ENCODE measurements around the gene OR4B1.
"Not testable (repeated sequence)": the region's sequence is repeated elsewhere in the genome, so short reads cannot be mapped to it uniquely, and the experiment has no call there.

OR4B1 gene

GRCh38 chr11:48182860-48183526 is 33.6 kb upstream of the OR4B1 start:
- Histone ChIP-seq H3K9ac (ENCODE audit: low read depth in 1 of 2, low read length in 2 of 2) (no peak overlapping the region), H3K4me3 (ENCODE audit: low read depth in 1 of 2, low read length in 2 of 2) (no peak overlapping the region), H3K27me3 (ENCODE audit: control insufficient read depth in 1 of 2, insufficient read depth in 2 of 2, low read length in 2 of 2) (no peaks in the 10 kb centered on the region), H3K36me3 (ENCODE audit: control insufficient read depth in 1 of 2, insufficient read depth in 2 of 2, low read length in 2 of 2) (no peaks in the 10 kb centered on the region), H3K9me3 (ENCODE audit: control insufficient read depth in 1 of 2, low read length in 2 of 2) (no peaks in the 10 kb centered on the region), H3K4me1 (ENCODE audit: control insufficient read depth in 1 of 2, insufficient read depth in 2 of 2, low read length in 2 of 2) (no peaks in the 10 kb centered on the region), H3K27ac (ENCODE audit: low read depth, low read length) (no peak overlapping the region)

- no peaks in the 10 kb centered on the region for H3K4me1 ChIP-seq (ENCODE audit: control insufficient read depth in 1 of 2, insufficient read depth in 2 of 2, low read length in 2 of 2)
- no peaks in the 10 kb centered on the region for H3K36me3 ChIP-seq (ENCODE audit: control insufficient read depth in 1 of 2, insufficient read depth in 2 of 2, low read length in 2 of 2)
- no peak overlapping the region for H3K9ac ChIP-seq (ENCODE audit: low read depth in 1 of 2, low read length in 2 of 2)
- no peaks in the 10 kb centered on the region for H3K9me3 ChIP-seq (ENCODE audit: control insufficient read depth in 1 of 2, low read length in 2 of 2)
- no peak overlapping the region for H3K4me3 ChIP-seq (ENCODE audit: low read depth in 1 of 2, low read length in 2 of 2)
- no peaks in the 10 kb centered on the region for H3K27me3 ChIP-seq (ENCODE audit: control insufficient read depth in 1 of 2, insufficient read depth in 2 of 2, low read length in 2 of 2)
- H3K27ac ChIP-seq (ENCODE audit: low read depth, low read length): no peak overlapping the region
Measured at GRCh38 chr11:48184452-48184851, 32.2 kb upstream of the OR4B1 start.

- H3K4me3 ChIP-seq (ENCODE audit: low read depth in 1 of 2, low read length in 2 of 2); H3K27me3 ChIP-seq (ENCODE audit: control insufficient read depth in 1 of 2, insufficient read depth in 2 of 2, low read length in 2 of 2); H3K27ac ChIP-seq (ENCODE audit: low read depth, low read length); H3K9me3 ChIP-seq (ENCODE audit: control insufficient read depth in 1 of 2, low read length in 2 of 2); H3K4me1 ChIP-seq (ENCODE audit: control insufficient read depth in 1 of 2, insufficient read depth in 2 of 2, low read length in 2 of 2); H3K9ac ChIP-seq (ENCODE audit: low read depth in 1 of 2, low read length in 2 of 2); H3K36me3 ChIP-seq (ENCODE audit: control insufficient read depth in 1 of 2, insufficient read depth in 2 of 2, low read length in 2 of 2): not testable (repeated sequence)
Measured at GRCh38 chr11:48190906-48191654, 25.5 kb upstream of the OR4B1 start.

GRCh38 chr11:48193876-48194275 is 22.7 kb upstream of the OR4B1 start:
- no peaks in the 10 kb centered on the region for H3K27me3 ChIP-seq (ENCODE audit: control insufficient read depth in 1 of 2, insufficient read depth in 2 of 2, low read length in 2 of 2)
- no peak overlapping the region for H3K9ac ChIP-seq (ENCODE audit: low read depth in 1 of 2, low read length in 2 of 2)

GRCh38 chr11:48207881-48208280 is 8.7 kb upstream of the OR4B1 start:
- no peak overlapping the region for H3K27ac ChIP-seq (ENCODE audit: low read depth, low read length)
- H3K27me3 ChIP-seq (ENCODE audit: control insufficient read depth in 1 of 2, insufficient read depth in 2 of 2, low read length in 2 of 2): no peaks in the 10 kb centered on the region
- no peaks in the 10 kb centered on the region for H3K9me3 ChIP-seq (ENCODE audit: control insufficient read depth in 1 of 2, low read length in 2 of 2)
- H3K36me3 ChIP-seq (ENCODE audit: control insufficient read depth in 1 of 2, insufficient read depth in 2 of 2, low read length in 2 of 2): no peaks in the 10 kb centered on the region
- H3K4me1 ChIP-seq (ENCODE audit: control insufficient read depth in 1 of 2, insufficient read depth in 2 of 2, low read length in 2 of 2): no peaks in the 10 kb centered on the region
- H3K9ac ChIP-seq (ENCODE audit: low read depth in 1 of 2, low read length in 2 of 2): no peak overlapping the region
- H3K4me3 ChIP-seq (ENCODE audit: low read depth in 1 of 2, low read length in 2 of 2): no peak overlapping the region

More at GRCh38 chr11:48193876-48194275, 22.7 kb upstream of the OR4B1 start:
- peaks cover 5 to 13% of the 10 kb centered on the region in 2 donors for H3K9me3 ChIP-seq (ENCODE audit: control insufficient read depth in 1 of 2, low read length in 2 of 2)
- H3K27ac ChIP-seq (ENCODE audit: low read depth, low read length): no peak overlapping the region
- H3K4me1 ChIP-seq (ENCODE audit: control insufficient read depth in 1 of 2, insufficient read depth in 2 of 2, low read length in 2 of 2): no peaks in the 10 kb centered on the region
- H3K4me3 ChIP-seq (ENCODE audit: low read depth in 1 of 2, low read length in 2 of 2): no peak overlapping the region
- H3K36me3 ChIP-seq (ENCODE audit: control insufficient read depth in 1 of 2, insufficient read depth in 2 of 2, low read length in 2 of 2): no peaks in the 10 kb centered on the region

GRCh38 chr11:48210052-48210451 is 6.6 kb upstream of the OR4B1 start:
- H3K4me3 ChIP-seq (ENCODE audit: low read depth in 1 of 2, low read length in 2 of 2): no peak overlapping the region
- no peaks in the 10 kb centered on the region for H3K27me3 ChIP-seq (ENCODE audit: control insufficient read depth in 1 of 2, insufficient read depth in 2 of 2, low read length in 2 of 2)
- H3K9me3 ChIP-seq (ENCODE audit: control insufficient read depth in 1 of 2, low read length in 2 of 2): no peaks in the 10 kb centered on the region
- no peak overlapping the region for H3K9ac ChIP-seq (ENCODE audit: low read depth in 1 of 2, low read length in 2 of 2)
- no peak overlapping the region for H3K27ac ChIP-seq (ENCODE audit: low read depth, low read length)
- H3K4me1 ChIP-seq (ENCODE audit: control insufficient read depth in 1 of 2, insufficient read depth in 2 of 2, low read length in 2 of 2): no peaks in the 10 kb centered on the region
- H3K36me3 ChIP-seq (ENCODE audit: control insufficient read depth in 1 of 2, insufficient read depth in 2 of 2, low read length in 2 of 2): no peaks in the 10 kb centered on the region

- H3K9ac ChIP-seq (ENCODE audit: low read depth in 1 of 2, low read length in 2 of 2): no peak overlapping the region
- H3K27me3 ChIP-seq (ENCODE audit: control insufficient read depth in 1 of 2, insufficient read depth in 2 of 2, low read length in 2 of 2): no peaks in the 10 kb centered on the region
- H3K4me1 ChIP-seq (ENCODE audit: control insufficient read depth in 1 of 2, insufficient read depth in 2 of 2, low read length in 2 of 2): no peaks in the 10 kb centered on the region
- no peak overlapping the region for H3K4me3 ChIP-seq (ENCODE audit: low read depth in 1 of 2, low read length in 2 of 2)
- H3K9me3 ChIP-seq (ENCODE audit: control insufficient read depth in 1 of 2, low read length in 2 of 2): no peaks in the 10 kb centered on the region
- H3K36me3 ChIP-seq (ENCODE audit: control insufficient read depth in 1 of 2, insufficient read depth in 2 of 2, low read length in 2 of 2): no peaks in the 10 kb centered on the region
- no peak overlapping the region for H3K27ac ChIP-seq (ENCODE audit: low read depth, low read length)
Measured at GRCh38 chr11:48228761-48229160, 12.2 kb downstream of the OR4B1 start.

GRCh38 chr11:48230057-48230456 is 13.4 kb downstream of the OR4B1 start:
- H3K4me3 ChIP-seq (ENCODE audit: low read depth in 1 of 2, low read length in 2 of 2); H3K36me3 ChIP-seq (ENCODE audit: control insufficient read depth in 1 of 2, insufficient read depth in 2 of 2, low read length in 2 of 2); H3K9me3 ChIP-seq (ENCODE audit: control insufficient read depth in 1 of 2, low read length in 2 of 2); H3K4me1 ChIP-seq (ENCODE audit: control insufficient read depth in 1 of 2, insufficient read depth in 2 of 2, low read length in 2 of 2); H3K9ac ChIP-seq (ENCODE audit: low read depth in 1 of 2, low read length in 2 of 2); H3K27me3 ChIP-seq (ENCODE audit: control insufficient read depth in 1 of 2, insufficient read depth in 2 of 2, low read length in 2 of 2); H3K27ac ChIP-seq (ENCODE audit: low read depth, low read length): not testable (repeated sequence)

GRCh38 chr11:48237727-48238126 is 21.1 kb downstream of the OR4B1 start:
- H3K36me3 ChIP-seq (ENCODE audit: control insufficient read depth in 1 of 2, insufficient read depth in 2 of 2, low read length in 2 of 2): no peaks in the 10 kb centered on the region
- H3K27ac ChIP-seq (ENCODE audit: low read depth, low read length): no peak overlapping the region
- no peaks in the 10 kb centered on the region for H3K9me3 ChIP-seq (ENCODE audit: control insufficient read depth in 1 of 2, low read length in 2 of 2)
- no peaks in the 10 kb centered on the region for H3K27me3 ChIP-seq (ENCODE audit: control insufficient read depth in 1 of 2, insufficient read depth in 2 of 2, low read length in 2 of 2)
- H3K9ac ChIP-seq (ENCODE audit: low read depth in 1 of 2, low read length in 2 of 2): no peak overlapping the region
- H3K4me1 ChIP-seq (ENCODE audit: control insufficient read depth in 1 of 2, insufficient read depth in 2 of 2, low read length in 2 of 2): no peaks in the 10 kb centered on the region
- H3K4me3 ChIP-seq (ENCODE audit: low read depth in 1 of 2, low read length in 2 of 2): no peak overlapping the region

- Histone ChIP-seq H3K27ac (ENCODE audit: low read depth, low read length) (no peak overlapping the region), H3K4me3 (ENCODE audit: low read depth in 1 of 2, low read length in 2 of 2) (no peak overlapping the region), H3K9ac (ENCODE audit: low read depth in 1 of 2, low read length in 2 of 2) (no peak overlapping the region), H3K27me3 (ENCODE audit: control insufficient read depth in 1 of 2, insufficient read depth in 2 of 2, low read length in 2 of 2) (no peaks in the 10 kb centered on the region), H3K9me3 (ENCODE audit: control insufficient read depth in 1 of 2, low read length in 2 of 2) (no peaks in the 10 kb centered on the region), H3K36me3 (ENCODE audit: control insufficient read depth in 1 of 2, insufficient read depth in 2 of 2, low read length in 2 of 2) (no peaks in the 10 kb centered on the region), H3K4me1 (ENCODE audit: control insufficient read depth in 1 of 2, insufficient read depth in 2 of 2, low read length in 2 of 2) (no peaks in the 10 kb centered on the region)
Measured at GRCh38 chr11:48242501-48242900, 25.9 kb downstream of the OR4B1 start.

All from duodenal mucosa (tissue), 2 donors.